Mucosa of descending colon (tissue), 3 donors: ENCODE measurements around the gene POGK. TPM values are rescaled to one million over a fixed set of nuclear protein-coding genes. Genes with fewer than 3 reads are reported as not detected.

Experiments
- ATAC-seq: fragments of 200-7000 bp; cut with Tn5 transposase; one replicate; pipeline ENCODE4 v1.9.1; 2020; ENCODE audit warnings: mild to moderate bottlenecking, moderate library complexity
- DNase-seq, 3 donors: peaks; one replicate each; pipeline ENCODE4 v3.0.0-alpha.2; 2020
- H3K36me3 ChIP-seq: fragments of 200-600 bp; one replicate; pipeline ENCODE4 v1.8.0; 2021; ENCODE audit warnings: low read depth, mild to moderate bottlenecking
- H3K4me1 ChIP-seq: fragments of 200-600 bp; one replicate; pipeline ENCODE4 v1.8.0; 2021; ENCODE audit warnings: low read depth, mild to moderate bottlenecking
- H3K4me3 ChIP-seq: fragments of 200-600 bp; one replicate; pipeline ENCODE4 v1.8.0; 2021; ENCODE audit warnings: mild to moderate bottlenecking
- H3K9me3 ChIP-seq: fragments of 200-600 bp; one replicate; pipeline ENCODE4 v1.8.0; 2021; ENCODE audit warnings: mild to moderate bottlenecking
- CTCF ChIP-seq: fragments of 200-600 bp; IDR thresholded peaks from one replicate; pipeline ENCODE4 v1.8.0; 2022; ENCODE audit warnings: antibody characterized with exemption, mild to moderate bottlenecking
- intact Hi-C, 2 donors: fragments of 100-400 bp; cut with DNase I in 1 of 2; cut with micrococcal nuclease in 1 of 2; formaldehyde crosslinking; loops; one replicate each; pipeline versions ENCODE4 v1.11.0 to v1.11.1; 2022; cut with DNase I, micrococcal nuclease
- total RNA-seq, 3 donors: library from RNA; stranded (reverse); fragmentation: NEBNext Ultra II Directional in 2 of 3; extraction: Animal tissue kit (Norgen Biotek cat#: 25700) in 2 of 3; gene quantifications; one replicate each; pipeline versions ENCODE4 v1.2.1 to v1.2.4, GENCODE V29; 2021 to 2023
- donor health status: DM: no; HTN: no; CAD: no; lungs with moderate emphysema.
- donor health status: DM: no; HTN: no; CAD: no.
- donor health status: DM: no; HTN: yes; CAD: no.

The POGK gene
- total RNA-seq, 3 donors from 2014 or later = 22.7 to 38.7 (median 30.1) TPM

- no peaks in the 10 kb centered on the region for H3K36me3 ChIP-seq
- H3K4me3 ChIP-seq = no peak overlapping the region
- DNase-seq (no peak), ATAC-seq (no peak)
- no peak for TF ChIP-seq CTCF
- no peaks in the 10 kb centered on the region for H3K9me3 ChIP-seq
- intact Hi-C loops = no loop called here
- H3K4me1 ChIP-seq = no peaks in the 10 kb centered on the region
These were observed 66.6 kb downstream of the POGK start for GRCh38 chr1:166905900-166906299.

Other genes with a start within 250 kb of the POGK start
- 10 to 100 TPM in 2 of 3 donors, 1 to 10 TPM in 1; 9.5 to 12.4 (median 10.1) TPM for gene TADA1, start 36.8 kb downstream of the POGK start, total RNA-seq
- gene ILDR2, start 136.1 kb downstream of the POGK start, total RNA-seq = 1 to 10 TPM in 1 of 3 donors, under 1 TPM in 2; 0.46 to 7.3 (median 0.52) TPM
- gene MAEL, start 149.8 kb downstream of the POGK start, total RNA-seq = under 1 TPM in 1 of 3 donors, not detected in 2; 0.92 TPM